ENCODE results near the gene PAK1.

Gene PAK1

DNA sequence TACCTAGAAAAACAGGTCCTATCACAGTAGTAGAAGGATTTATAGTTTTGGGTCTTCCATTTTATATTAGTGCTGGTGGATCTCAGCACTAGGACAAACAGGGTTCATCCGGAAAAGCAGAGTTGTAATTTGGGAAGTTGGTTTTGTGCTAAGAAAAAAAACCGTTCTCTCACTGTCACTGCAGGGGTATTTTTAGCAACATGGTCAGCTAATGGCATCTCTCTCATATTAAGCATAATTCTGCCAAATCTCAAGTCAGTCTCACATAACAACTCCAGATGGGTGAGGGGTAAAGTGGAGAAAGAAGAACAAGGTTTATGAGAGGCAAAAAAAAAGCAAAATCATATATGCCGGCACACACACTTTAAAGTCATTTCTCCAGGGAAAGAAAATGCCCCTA, 120.8 kb downstream of the PAK1 start:
- DNase-seq: no peak

DNA sequence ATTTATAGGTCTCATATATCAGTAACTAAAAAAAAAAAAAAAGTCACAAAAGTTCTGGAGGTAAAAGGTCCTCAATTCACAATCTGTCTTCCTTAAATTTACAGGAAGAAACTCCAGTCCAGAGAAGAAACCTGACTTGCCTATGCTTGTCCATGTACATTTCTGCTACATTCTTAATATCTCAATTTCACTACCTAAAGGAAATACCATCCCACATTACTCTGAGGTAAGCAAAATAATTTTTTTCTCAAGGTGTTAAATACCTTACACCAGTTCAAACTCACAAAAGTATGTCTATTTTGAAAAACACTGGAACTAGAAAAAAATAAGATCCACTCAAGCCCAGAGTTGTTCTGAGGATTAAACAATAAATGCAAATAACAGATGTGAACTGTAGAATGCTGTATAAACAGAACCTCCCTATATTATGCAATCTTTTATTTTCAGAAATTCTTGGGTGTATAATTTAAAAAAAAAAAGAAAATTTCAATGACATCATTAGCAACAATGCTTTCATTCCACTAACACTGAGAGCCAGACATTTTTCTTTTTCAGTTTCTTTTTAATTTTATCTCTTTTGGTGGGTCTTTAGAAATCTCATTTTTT, 122.5 kb downstream of the PAK1 start:
- no peak for DNase-seq

DNA sequence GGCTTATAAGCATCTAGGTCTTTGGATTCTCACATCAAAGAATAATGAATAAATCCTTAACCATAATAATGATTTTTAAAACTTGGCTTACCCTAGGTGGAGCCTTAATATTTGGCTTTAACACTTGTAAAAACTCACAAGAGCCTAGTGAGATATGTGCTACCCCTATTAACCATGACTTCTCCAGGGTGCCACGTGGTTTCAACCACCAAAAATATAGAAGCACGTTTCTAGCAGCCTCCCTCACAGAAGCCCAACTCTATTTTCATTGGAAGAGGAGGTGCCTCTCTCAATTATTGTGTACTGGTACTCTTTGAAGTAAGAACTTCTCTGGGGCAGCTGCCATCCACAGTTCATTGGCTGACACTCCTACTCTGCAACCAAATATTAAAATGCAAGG, 125.9 kb downstream of the PAK1 start:
- no peak for DNase-seq

DNA sequence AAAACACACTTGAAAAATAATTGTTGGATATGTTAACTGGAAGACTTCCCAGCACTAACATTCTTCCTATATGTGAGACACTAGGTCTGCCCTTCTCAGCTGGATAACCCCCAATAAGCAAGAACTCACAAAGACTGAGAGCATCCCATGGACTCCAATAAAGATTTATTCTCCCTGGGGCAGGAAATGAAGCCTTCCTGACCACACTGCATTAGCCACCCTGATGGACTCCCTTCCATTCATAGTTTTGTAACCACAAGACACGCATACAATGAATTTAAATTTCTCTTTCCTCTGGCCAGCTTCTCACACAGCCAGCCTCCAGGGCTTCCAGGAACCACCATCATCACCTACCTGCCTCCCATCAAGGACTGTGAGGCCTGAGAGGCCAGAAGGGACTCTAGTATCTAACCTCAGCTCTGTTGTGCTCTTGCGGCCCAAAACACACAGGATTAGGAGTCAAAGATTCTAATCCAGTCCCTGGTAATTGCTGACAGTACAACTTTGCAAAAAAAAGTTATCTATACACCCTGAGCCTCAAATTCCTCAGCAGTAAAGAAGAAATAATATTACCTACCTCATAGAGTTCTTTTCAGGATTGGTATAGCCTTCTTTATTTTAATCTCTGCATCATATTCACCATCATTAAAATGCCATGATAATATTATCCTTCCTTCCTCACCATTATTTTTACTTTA, 126.8 kb downstream of the PAK1 start:
- DNase-seq: no peak

DNA sequence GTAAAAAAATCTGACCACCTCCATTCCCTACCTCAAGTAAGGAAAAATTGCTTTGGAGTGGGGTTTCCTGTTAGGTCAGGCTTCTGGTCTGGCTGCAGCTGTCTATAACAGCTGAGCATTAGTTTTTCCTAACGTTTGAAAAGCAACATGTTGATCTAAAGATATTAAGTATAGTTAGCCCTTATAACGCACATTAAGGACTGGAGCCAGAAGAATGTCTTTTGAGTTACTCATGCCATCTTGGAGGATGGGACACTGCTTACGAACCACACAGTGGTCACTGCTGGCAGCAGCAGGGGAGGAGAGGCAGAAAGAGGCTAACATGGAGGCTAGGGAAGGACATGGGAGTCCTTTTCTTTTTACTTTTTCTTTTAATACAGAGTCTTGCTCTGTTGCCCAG, 128.3 kb downstream of the PAK1 start:
- no peak for DNase-seq

DNA sequence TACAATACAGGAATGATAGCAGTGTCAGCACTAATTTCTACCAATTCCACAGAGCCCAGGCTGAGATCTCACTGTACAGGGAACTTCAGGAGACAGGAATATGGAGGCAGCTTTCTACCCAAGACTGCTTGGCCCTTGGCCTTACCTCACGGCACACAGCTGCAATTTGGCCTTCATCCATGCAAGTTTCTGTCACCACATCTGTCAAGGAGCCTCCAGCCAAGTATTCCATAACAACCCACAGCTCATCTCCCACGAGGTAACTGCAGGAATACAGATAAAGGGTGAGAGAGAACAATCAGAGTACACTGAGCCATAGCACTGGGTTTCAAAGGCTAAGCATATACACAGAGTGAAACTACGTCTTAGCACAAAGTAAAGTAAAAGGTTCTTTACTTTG, 133.4 kb downstream of the PAK1 start:
- DNase-seq: no peak

DNA sequence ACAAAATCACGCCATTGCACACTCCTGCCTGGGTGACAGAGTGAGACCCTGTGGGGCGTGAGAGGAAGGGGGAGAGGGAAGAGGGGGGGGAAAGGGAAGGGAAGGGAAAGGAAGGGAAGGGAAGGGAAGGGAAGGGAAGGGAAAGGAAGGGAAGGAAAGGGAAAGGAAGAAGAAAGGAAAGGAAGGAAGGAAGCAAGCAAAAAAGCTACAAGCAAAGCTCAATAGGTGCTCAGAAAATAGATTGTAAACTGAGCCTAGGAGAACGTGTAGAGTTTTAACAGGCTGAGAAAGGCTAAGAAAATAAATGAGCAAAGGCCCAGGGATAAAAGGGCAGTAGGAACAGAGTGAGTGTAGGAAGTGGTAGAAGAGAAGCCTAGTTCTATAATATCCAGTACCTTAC, 141.6 kb downstream of the PAK1 start:
- DNase-seq: no peak

DNA sequence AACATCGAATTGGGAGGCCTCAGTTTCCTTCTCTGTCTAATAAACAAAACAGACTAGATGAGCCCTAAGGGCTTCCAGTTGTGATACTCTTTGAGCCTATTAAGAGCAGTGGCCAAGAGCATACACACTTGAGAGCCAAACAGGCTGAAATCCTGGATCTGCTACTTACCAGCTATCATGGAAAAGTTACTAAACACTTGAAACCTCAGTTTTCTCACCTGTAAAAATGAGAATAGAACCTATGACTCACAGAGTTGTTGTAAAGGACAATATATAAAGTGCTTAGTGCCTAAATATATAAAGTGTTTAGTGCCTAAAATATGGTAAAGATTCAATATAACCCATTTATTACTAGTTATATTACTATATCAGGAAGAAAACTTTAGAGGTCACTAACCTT, 148.7 kb downstream of the PAK1 start:
- no peak for DNase-seq

DNA sequence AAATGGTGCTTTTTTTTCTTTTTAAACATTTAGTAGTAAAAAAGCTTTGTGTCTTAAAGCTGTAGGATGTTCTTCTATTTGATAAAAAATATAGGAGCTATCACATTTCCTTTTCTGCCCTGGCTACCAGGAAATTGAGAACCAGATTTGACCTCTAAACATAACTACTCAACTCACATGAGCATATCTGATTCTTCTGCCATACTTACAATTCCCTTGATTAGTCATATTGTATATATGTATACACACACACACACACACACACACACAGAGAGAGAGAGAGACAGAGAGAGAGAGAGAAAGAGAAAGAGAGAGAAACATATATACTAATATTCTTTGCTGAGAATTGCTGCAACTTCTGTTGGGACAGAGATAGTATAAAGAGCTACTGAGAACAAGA, 149.4 kb downstream of the PAK1 start:
- DNase-seq: no peak

DNA sequence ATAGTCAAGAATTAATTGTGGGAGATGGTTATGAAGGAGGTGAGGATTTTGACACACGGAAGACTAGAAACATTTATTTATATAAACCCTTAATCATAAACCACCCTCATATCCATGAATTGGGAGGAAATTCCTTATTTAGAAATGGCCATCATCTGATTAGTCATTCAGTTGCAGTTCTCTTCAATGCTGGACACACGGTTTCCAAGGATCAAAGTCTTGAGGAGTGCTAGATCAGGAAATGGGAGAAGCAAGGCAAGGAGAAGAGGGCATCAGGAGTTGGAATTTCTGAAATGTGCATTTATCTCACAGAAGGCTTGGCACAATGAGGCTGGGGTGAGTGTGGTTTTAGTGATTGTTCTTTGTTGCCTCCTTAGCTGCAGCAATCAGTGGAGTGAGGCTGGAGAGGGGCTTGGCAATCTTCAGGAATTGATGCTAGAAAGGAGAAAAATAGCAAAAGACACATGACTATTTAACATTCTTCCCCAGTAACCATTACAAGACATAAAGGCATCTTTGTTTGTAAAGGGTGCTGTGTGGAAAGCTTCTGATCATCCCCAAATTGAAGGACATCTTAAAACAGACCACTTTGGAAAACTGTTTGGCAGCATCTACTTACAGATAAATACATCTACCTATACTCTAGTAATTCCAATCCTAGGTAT, 150.8 kb downstream of the PAK1 start:
- no peak for DNase-seq

DNA sequence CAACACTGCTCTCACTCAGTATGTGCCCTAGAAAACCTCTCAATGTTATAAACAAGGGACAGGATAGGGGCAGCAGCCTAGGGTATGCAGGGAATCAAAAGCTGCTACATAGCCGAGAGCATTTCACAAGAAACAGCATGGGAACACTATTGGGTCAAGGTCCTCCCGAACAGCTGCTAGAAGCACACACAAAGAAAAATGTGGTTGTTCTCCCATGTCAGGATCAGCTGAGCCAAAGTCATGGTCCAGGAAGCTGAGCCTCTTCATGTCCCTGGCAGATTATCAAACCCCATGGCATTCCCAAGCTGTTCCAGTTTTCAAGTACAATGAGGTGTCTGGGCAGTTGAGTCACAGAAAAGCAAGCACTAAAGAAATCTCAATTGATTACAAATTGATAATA, 151.4 kb downstream of the PAK1 start:
- no peak for DNase-seq

DNA sequence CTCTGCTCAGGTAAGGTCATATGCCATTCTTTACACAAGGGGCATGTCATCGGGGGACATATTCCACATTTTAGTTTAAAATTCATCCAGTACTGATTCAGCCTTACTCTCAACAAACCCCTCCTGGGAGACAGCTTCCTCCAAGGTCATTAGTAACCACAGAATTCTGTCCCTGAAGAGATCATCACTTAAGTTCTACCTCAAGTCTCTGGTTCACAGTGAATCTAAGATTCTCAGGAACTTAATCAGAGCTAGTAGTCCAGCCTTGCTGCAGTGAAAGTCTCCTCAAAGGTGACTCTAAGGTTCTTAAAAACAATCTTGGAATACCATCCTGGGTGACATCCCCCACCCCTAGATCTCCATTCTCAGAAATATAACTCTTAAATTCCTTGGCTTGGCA, 153.5 kb downstream of the PAK1 start:
- no peak for DNase-seq

DNA sequence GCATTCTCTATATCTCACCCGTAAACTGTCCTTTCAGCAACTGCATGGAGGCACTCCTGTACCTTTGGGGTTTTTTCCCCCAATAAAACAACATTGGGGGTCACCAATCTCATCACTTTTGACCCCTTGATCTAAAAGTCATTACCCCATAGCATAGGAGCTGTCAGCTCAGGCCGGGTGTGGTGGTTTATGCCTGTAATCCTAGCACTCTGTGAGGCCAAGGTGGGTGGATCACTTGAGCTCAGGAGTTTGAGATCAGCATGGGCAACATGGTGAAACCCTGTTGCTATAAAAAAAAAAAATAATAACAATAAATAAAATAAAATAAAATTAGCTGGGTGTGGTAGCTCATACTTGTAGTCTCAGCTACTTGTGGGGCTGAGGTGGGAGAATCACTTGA, 155.3 kb downstream of the PAK1 start:
- no peak for DNase-seq

DNA sequence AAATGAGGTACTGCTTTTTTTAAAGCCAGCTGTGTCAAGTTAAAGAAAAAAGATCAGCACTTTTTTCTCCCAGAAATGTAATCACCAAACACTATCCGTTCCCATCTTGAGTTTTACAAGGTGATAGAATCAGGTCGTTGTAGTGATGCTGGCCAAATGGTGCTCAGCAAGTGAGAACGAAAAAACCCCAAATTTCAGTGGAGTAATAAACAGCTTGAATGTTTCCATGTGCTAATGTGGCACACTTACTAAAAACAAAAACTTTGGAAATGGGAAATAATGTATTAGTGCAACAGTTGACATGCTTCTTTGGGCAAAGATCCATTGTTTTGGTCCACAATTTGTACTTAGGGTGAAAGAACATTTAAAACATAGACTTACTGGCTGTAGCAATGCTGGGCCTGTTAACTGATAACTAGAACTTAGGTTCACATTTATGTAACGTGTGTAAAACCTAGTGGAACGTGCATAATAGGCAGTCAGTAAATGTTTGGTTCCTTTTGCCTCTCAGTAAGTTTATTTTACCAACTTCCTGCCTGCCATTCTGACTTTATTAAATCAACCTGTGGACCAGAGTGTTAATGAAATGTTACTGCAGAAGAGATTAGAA, 157.1 kb downstream of the PAK1 start:
- DNase-seq: no peak

DNA sequence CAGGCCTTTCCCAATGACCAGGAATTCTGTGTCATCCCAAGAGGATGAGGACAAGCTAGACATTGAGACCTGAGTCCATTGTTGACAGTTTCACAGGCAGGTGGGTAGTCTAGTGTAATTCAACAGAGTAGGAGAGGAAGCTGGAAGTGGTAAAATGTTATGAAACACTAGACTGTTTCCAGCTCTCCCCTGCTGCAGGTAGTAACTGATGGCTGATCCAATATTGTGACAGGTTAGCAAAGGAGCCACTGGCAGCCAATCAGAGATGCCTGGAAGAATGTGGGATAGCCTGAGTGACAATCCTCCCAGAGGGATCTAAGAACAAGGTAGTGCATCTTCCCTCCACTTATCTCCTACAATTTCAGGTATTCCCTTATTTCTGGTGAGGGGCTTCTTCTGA, 161.8 kb downstream of the PAK1 start:
- DNase-seq: no peak

DNA sequence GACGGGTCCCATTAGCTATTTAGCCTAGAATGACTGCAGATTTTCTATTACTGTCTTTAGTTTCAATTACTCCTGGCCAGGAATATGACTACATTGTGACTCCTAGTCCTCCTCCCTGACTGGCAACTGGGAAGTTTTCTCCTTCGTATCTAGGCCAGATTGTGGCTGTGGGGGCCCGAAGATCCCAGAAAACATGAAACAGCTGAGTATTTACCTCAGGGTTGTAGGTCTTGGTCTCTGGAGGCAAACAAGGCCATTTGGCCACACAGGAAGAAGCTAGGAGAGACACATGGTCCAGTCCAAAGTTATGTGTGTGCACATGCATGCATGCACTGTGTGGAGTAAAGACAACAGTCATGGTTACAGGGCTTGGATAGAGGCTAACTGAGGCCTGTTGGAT, 162.2 kb downstream of the PAK1 start:
- no peak for DNase-seq

DNA sequence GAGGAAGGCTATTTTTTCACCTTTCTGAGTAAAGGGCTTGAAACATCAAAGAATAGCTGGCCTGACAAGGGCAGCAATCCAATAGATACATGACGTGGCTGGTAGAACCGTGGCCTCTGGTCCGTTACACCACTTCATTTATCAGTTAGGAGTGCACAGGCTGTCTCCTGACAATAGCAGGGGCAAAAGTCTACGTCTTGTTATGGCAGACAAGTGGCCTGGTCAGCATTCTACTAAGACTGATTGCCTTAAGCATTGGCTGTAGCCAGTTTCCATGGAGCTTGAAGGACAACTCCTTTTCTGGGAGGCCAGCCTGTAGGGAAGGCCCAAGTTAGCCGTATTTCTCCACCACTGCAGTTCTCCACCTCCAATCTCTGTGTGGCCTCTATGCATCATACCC, 163.2 kb downstream of the PAK1 start:
- DNase-seq: no peak

DNA sequence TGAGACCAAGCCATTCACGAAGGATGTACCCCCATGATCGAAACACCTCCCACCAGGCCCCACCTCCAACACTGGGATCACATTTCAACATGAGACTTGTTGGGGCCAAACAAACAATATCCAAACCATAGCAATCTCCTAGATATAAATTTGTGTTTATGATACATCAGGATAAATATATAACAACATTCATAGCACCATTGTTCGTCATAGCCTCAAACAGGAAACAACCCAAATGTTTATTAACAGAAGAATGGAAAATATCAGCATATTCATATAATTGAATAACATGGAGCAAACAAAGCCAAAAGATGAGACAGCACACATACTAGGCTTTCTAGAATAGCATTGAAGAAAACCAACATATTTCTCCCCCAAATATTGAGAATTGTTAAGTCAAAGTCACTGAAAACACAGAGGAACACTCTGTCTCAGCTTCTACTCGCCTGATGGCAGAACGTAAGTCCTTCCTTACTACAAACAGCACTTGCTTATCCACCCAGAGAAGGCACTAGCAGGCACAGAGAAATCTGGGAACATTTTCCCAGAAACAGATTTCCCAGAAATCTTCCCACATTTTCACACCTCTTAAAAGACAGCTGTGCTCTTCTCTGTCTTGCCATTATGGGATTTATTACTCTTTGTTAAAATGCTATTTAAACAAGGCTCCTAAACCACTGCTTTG, 164.4 kb downstream of the PAK1 start:
- DNase-seq: no peak

DNA sequence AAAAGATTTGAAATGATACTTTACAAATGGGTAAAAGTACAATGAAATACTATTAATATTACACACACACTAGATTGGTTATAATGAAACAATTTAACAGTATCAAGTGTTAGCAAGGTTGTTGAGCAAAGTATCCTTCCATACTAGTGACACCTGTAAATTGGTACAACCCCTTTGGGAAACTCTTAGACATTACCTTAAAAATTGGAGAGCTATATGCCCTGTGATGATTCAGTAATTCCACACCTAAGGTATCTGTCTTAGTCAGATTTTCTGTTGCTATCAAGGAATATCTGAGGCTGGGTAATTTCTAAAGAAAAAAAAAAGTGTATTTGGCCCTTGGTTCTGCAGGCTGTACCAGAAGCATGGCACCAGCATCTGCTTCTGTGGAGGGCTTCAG, 165.1 kb downstream of the PAK1 start:
- DNase-seq: no peak

DNA sequence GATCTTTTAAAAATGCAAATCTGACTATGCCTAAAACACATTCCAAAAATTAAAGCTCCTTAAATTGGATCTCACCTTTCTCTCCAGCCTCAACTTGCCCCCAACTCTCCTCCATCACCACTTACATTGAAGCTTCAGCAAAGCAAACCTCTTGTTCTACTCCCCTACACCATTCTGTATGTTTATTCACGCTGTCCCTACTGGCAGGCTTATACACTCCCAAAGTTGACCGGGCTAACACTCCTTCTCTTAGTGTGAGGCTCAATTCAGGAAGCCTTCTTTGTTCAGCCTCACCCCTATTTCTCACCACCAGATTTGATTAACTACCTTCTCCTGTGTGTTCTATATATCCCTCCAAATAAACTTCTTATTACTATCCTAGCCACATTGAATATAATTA, 170.6 kb downstream of the PAK1 start:
- no peak for DNase-seq

DNA sequence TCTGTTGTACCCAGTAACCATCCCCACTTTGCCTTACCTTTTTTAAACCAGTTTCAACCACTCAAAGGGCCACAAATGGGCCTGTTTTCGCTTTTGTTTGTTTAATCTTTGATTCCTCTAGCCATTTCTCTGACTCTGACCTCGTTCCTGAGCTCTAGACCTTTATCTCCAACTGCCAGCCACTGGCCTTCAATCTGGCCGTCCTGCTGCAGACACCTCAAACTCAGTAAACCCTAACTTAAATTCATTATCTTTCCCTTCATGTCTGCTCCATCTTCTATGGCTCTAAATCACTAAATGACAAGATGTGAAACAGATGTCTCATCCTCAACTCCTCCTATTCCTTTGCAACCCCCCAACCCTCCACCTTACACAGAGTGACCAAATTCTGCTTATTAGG, 171.1 kb downstream of the PAK1 start:
- no peak for DNase-seq

DNA sequence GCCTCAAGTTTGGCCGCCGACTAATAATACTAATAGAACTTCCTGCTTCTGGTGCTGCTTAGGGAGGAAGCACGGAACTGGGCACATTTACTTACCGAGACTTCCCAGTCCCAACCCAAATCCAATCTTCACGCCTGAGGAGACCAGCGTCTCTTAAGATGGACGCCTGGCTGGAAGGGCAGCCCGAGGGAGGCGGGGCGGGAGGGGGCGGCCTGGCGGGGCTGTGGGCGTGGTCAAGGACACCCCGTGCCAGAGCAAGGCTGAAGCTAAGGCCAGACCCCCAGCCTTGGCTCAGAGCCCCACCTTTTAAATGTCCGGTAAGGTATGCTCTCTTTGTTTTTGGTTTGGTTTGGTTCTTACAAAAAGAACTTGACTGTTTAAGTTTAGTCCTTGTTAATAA, 172.4 kb downstream of the PAK1 start, which contains the start of gene GDPD4:
Gene GDPD4 (minus strand): TSS at position 177 of the 400 bp plus-strand sequence. CDS start 16,549 bp downstream, outside the sequence.
- no peak for DNase-seq

DNA sequence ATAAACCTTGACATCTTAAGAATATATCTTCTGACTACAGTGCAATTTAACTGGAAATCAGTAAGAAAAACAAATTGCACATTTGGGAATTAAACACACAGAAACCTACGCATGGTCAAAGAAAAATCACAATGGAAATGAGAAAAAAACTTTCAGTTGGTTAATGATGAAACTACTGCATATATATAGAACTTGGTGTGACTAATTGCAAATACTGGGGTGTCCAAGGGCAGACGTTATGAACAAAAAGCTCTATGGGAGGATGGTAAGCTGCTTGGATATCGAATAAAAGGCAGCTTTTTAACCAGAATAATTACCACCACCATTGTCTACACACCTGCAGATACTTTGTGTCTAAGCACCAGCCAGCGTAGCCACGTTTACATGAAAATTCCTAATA, 173.2 kb downstream of the PAK1 start:
- no peak for DNase-seq

Measured in GOT3 (cell line).